Neuron (in vitro differentiated cells): Measurements from ENCODE around the gene S100A14.
A peak's percentile ranks its signal among the peaks of the same experiment; 100 is the strongest.

ENCODE experiments used
- H2AFZ ChIP-seq: one replicate; pipeline ENCODE4 v1.6.1; 2013; ENCODE audit warnings: low read depth, mild to moderate bottlenecking, inconsistent platforms, low read length, moderate library complexity
- H3K27me3 ChIP-seq: one replicate; pipeline ENCODE4 v1.6.1; 2013; ENCODE audit warnings: low read length; ENCODE audit not compliant: insufficient read depth
- H3K36me3 ChIP-seq: one replicate; pipeline ENCODE4 v1.6.1; 2013; ENCODE audit warnings: low read length; ENCODE audit not compliant: insufficient read depth
- H3K4me1 ChIP-seq: one replicate; pipeline ENCODE4 v1.6.1; 2013; ENCODE audit warnings: low read length; ENCODE audit not compliant: insufficient read depth
- H3K4me3 ChIP-seq: 2 replicates; pipeline ENCODE4 v1.5.1; 2013; ENCODE audit warnings: mild to moderate bottlenecking, low read length, moderate library complexity
- H3K9me3 ChIP-seq: one replicate; pipeline ENCODE4 v1.6.1; 2013; ENCODE audit warnings: low read length

S100A14 gene

DNA sequence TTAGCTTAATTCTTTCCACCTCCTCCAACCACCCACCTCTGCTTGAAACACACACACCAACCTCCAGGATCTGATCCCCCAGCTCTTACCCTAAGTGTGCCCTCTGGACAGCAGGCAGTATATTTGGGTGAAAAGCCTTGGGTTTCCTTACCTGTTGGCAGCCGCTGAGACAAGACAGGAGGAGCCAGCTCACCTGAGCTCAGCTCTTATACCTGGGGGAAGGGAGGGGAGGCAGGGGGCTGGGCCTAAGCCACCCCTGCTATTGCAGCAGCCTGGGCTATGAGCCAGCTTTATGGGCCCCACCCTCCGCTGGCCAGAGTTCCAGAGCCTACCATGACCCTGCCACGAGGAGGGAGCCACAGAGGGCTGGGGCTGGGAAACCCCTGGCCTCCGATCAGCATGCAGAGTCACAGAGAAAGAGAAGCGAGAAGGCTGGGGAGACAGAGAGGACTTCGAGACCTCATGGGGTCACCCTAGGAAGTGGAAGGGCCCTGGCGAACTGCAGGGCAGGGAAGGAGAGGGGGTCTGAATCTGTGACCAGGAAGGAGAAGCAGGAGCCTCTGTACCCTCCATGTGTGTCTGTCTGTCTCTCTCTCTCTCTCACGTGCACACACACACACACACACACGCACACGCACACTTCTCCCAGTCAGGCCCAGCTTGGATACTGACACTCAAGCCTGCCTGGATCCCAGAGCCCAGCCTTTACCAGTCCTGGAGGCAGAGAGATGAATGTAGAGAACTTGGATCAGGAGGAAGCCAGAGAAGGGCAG is at the start of gene S100A14:
Gene S100A14 (minus strand): TSS at position 182 of the 773 bp plus-strand sequence. CDS start 467 bp downstream, outside the sequence.
- H3K27me3 ChIP-seq, result no peaks in the 10 kb centered on the region
- H3K9me3 ChIP-seq, result peaks cover 8% of the 10 kb centered on the region
- peaks cover 12% of the 10 kb centered on the region for H3K36me3 ChIP-seq
- no peak within 1 kb of the TSS for H3K4me3 ChIP-seq
- no peak within 1 kb of the TSS for H2AFZ ChIP-seq
- peaks cover 11% of the 10 kb centered on the region for H3K4me1 ChIP-seq

DNA sequence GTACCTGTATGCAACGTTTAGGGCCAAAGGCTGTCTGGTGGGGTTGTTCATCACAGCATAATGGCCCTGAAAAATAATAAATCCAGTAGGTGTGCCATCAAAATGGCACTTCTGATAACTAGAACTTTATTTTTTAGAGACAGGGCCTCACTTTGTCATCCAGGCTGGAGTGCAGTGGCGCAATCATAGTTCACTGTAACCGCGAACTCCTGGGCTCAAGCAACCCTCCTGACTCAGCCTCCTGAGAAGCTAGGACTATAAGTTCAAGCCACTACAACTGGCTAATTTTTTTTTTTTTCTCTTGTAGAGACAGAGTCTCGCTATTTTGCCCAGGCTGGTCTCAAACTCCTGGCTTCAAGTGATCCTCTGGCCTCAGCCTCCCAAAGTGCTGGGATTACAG is 47.1 kb upstream of the S100A14 start:
- no peak overlapping the region for H2AFZ ChIP-seq
- H3K27me3 ChIP-seq, result no peaks in the 10 kb centered on the region
- H3K4me1 ChIP-seq, result peaks cover 14% of the 10 kb centered on the region
- H3K9me3 ChIP-seq, result no peaks in the 10 kb centered on the region
- no peak overlapping the region for H3K4me3 ChIP-seq
- peaks cover 77% of the 10 kb centered on the region for H3K36me3 ChIP-seq

- Histone ChIP-seq H3K27me3 (no peaks in the 10 kb centered on the region), H3K36me3 (peaks cover 67% of the 10 kb centered on the region), H3K4me3 (no peak overlapping the region), H3K9me3 (no peaks in the 10 kb centered on the region), H3K4me1 (peaks cover 14% of the 10 kb centered on the region), H2AFZ (no peak overlapping the region)
Observed at GRCh38 chr1:153662269-153662668, 46.1 kb upstream of the S100A14 start.

GRCh38 chr1:153661111-153661708 is 45.1 kb upstream of the S100A14 start:
- Histone ChIP-seq H2AFZ (no peak overlapping the region), H3K9me3 (no peaks in the 10 kb centered on the region), H3K27me3 (no peaks in the 10 kb centered on the region), H3K36me3 (peaks cover 57% of the 10 kb centered on the region), H3K4me3 (no peak overlapping the region), H3K4me1 (peaks cover 14% of the 10 kb centered on the region)

GRCh38 chr1:153659656-153660055 is 43.5 kb upstream of the S100A14 start:
- peaks cover 41% of the 10 kb centered on the region for H3K36me3 ChIP-seq
- H2AFZ ChIP-seq, result no peak overlapping the region
- H3K9me3 ChIP-seq, result no peaks in the 10 kb centered on the region
- peak overlapping the region; percentile 90 for H3K4me3 ChIP-seq
- peaks cover 14% of the 10 kb centered on the region for H3K4me1 ChIP-seq
- H3K27me3 ChIP-seq, result no peaks in the 10 kb centered on the region

GRCh38 chr1:153659175-153659534 is 43.0 kb upstream of the S100A14 start:
- Histone ChIP-seq H3K36me3 (peaks cover 36% of the 10 kb centered on the region), H3K4me1 (peaks cover 14% of the 10 kb centered on the region), H3K4me3 (peak overlapping the region; percentile 90), H3K9me3 (no peaks in the 10 kb centered on the region), H3K27me3 (no peaks in the 10 kb centered on the region), H2AFZ (no peak overlapping the region)

- H3K9me3 ChIP-seq, result no peaks in the 10 kb centered on the region
- peak within 1 kb of the TSS; percentile 94 for H2AFZ ChIP-seq
- H3K36me3 ChIP-seq, result peaks cover 31% of the 10 kb centered on the region
- H3K4me3 ChIP-seq, result peak within 1 kb of the TSS; percentile 90
- H3K4me1 ChIP-seq, result peaks cover 14% of the 10 kb centered on the region
- no peaks in the 10 kb centered on the region for H3K27me3 ChIP-seq
Observed at GRCh38 chr1:153658400-153659174, 42.5 kb upstream of the S100A14 start, which contains the start of gene SNAPIN. SNAPIN (plus strand) TSS chr1:153658703; CDS start chr1:153658744, 41 bp downstream.

- Histone ChIP-seq H2AFZ (no peak overlapping the region), H3K27me3 (no peaks in the 10 kb centered on the region), H3K4me3 (no peak overlapping the region), H3K9me3 (no peaks in the 10 kb centered on the region), H3K4me1 (peaks cover 9% of the 10 kb centered on the region), H3K36me3 (no peaks in the 10 kb centered on the region)
Observed at GRCh38 chr1:153655333-153655732, 39.2 kb upstream of the S100A14 start.

- Histone ChIP-seq H3K27me3 (no peaks in the 10 kb centered on the region), H3K4me3 (no peak overlapping the region), H3K9me3 (no peaks in the 10 kb centered on the region), H3K4me1 (no peaks in the 10 kb centered on the region), H2AFZ (no peak overlapping the region), H3K36me3 (no peaks in the 10 kb centered on the region)
Observed at GRCh38 chr1:153652805-153653500, 36.8 kb upstream of the S100A14 start.

DNA sequence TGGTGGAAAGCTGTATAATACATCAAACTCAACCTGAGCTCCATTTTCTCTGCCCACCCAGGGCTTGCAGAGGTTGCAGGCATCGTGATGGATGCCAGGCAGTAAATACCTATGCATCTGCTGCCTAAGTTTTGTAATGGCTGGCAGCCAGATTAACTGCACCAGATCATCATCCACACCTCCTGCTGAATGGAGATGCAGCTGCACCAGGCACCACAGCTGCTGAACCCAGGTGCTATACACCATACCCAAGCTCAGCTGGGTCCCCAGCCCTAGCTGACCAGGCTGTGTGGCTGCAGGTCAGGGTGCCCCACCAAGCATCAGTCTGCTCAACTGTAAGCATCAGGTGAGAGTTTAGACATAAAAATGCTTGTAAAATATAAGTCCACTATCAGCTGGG is 35.6 kb upstream of the S100A14 start:
- Histone ChIP-seq H3K4me1 (no peaks in the 10 kb centered on the region), H3K4me3 (no peak overlapping the region), H2AFZ (no peak overlapping the region), H3K9me3 (no peaks in the 10 kb centered on the region), H3K36me3 (no peaks in the 10 kb centered on the region), H3K27me3 (no peaks in the 10 kb centered on the region)

DNA sequence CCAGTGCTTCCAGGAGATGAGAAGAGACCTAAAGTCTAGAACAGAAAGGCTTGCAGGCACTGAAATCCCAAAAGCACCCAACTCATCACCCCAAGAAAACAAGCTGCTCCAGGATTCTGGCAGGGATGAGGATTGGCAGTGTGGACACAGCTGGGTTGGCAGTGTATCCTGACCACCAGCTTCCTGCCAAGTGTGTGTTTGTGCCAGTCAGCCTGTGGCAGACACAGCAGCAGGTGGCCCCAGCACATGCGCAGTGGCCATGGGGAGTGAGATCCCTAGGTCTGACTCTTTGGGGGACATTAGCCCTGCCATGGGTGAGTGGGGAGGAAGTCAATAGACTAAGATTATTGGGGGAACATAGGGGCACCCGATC is 33.7 kb upstream of the S100A14 start:
- no peak overlapping the region for H2AFZ ChIP-seq
- H3K27me3 ChIP-seq, result no peaks in the 10 kb centered on the region
- H3K4me1 ChIP-seq, result no peaks in the 10 kb centered on the region
- H3K36me3 ChIP-seq, result peaks cover 15% of the 10 kb centered on the region
- H3K4me3 ChIP-seq, result no peak overlapping the region
- no peaks in the 10 kb centered on the region for H3K9me3 ChIP-seq

- Histone ChIP-seq H3K27me3 (no peaks in the 10 kb centered on the region), H3K36me3 (peaks cover 21% of the 10 kb centered on the region), H3K4me1 (no peaks in the 10 kb centered on the region), H3K4me3 (no peak overlapping the region), H3K9me3 (no peaks in the 10 kb centered on the region), H2AFZ (no peak overlapping the region)
Observed at GRCh38 chr1:153649137-153649862, 33.2 kb upstream of the S100A14 start.
